ENCODE measurements around the gene VRK2.
"Not testable (repeated sequence)": the region's sequence is repeated elsewhere in the genome, so short reads cannot be mapped to it uniquely, and the experiment has no call there.

The VRK2 gene

GRCh38 chr2:58170334-58170933, 123.8 kb downstream of the VRK2 start:
- DNase-seq = not testable (repeated sequence)

GRCh38 chr2:58171831-58172230, 125.2 kb downstream of the VRK2 start:
- DNase-seq = not testable (repeated sequence)

- DNase-seq = not testable (repeated sequence)
Measured at GRCh38 chr2:58177187-58177586, 130.6 kb downstream of the VRK2 start.

GRCh38 chr2:58180175-58180574, 133.6 kb downstream of the VRK2 start:
- DNase-seq = not testable (repeated sequence)

DNA sequence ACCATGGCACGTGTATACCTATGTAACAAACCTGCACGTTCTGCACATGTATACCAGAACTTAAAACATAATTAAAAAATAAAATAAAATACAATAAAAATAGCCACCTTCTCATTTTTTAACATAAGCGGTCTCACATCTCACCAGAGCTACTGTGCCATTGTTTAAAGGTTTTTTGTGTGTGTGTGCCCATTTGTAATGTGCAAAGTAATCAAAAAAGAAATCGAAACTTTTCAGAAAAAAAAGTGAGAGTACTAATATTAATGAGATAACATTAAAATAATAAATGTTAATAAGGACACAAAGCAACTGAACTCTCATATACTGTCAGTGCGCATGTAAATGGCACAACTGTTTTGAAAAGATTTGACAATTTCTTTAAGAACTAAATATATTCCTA, 134.0 kb downstream of the VRK2 start:
- no peak for DNase-seq

GRCh38 chr2:58182527-58182926, 135.9 kb downstream of the VRK2 start:
- DNase-seq = no peak

GRCh38 chr2:58186501-58186900, 139.9 kb downstream of the VRK2 start:
- DNase-seq = no peak

- not testable (repeated sequence) for DNase-seq
Measured at GRCh38 chr2:58187022-58187421, 140.4 kb downstream of the VRK2 start.

GRCh38 chr2:58194458-58194857, 147.9 kb downstream of the VRK2 start:
- no peak for DNase-seq

DNA sequence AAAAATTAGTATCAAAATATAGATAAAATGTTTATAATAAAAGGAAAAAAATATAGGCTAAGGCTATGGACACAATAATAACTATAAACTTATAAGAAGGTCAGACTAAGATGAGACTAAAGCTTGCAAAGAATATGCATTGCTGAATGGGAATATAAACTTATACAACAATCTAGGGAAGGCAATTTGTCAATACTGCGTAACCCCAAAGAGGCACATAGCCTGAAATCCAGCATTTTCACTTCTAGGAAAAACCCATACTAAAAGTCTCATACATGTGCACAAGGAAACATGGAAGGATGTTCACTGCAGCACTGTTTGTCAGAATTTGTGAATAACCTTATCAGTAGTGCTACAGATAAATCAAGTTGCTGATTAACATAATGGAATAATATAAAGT, 149.1 kb downstream of the VRK2 start:
- peak; percentile 6 for DNase-seq

- DNase-seq = no peak
Measured at GRCh38 chr2:58197894-58198293, 151.3 kb downstream of the VRK2 start.

GRCh38 chr2:58202404-58202803, 155.8 kb downstream of the VRK2 start:
- no peak for DNase-seq

DNA sequence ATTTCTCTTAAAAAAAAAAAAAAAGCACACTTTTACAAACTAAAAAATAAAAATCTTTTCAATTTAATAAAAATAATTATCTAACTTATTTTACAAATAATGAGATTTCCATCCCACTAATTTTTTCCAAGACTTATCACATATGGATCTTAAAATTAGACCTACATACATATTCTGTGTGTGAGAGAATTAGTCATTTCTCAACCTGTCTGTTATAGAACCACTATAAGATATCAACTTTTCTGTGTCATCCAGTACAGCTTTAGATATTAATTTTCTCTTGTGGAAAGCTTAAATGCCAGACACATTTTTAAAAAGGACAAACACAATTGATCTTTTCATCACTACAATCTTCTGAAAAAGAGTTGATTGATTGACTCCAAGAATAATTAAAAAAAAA, 156.4 kb downstream of the VRK2 start:
- no peak for DNase-seq

GRCh38 chr2:58204195-58204959, 157.8 kb downstream of the VRK2 start:
- peak; percentile 31 for DNase-seq

GRCh38 chr2:58206785-58207184, 160.2 kb downstream of the VRK2 start:
- DNase-seq = no peak

DNA sequence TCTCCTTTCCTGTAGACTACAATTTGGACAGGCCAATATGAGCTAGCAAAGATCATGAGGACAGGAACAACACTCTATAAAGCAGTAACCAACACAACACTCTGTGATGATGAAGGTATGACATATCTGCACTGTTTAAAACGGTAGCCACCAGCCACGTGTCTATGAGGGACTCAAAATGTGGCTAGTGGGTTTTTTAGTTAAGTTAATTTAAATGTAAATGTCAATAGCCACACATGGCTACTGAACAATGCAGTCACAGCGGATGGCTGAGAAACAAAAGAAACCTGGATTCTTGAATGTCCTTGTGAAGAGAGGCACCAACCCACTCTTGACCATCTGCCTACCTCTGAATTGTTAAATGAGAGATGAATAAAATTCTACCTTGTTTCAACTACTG, 160.6 kb downstream of the VRK2 start:
- no peak for DNase-seq
